ENCODE measurements around the gene GJA3.
A peak's percentile ranks its signal among the peaks of the same experiment; 100 is the strongest.

Gene GJA3

GRCh38 chr13:20190076-20190475 is 29.2 kb upstream of the GJA3 start:
- TF ChIP-seq, protein P1, sequence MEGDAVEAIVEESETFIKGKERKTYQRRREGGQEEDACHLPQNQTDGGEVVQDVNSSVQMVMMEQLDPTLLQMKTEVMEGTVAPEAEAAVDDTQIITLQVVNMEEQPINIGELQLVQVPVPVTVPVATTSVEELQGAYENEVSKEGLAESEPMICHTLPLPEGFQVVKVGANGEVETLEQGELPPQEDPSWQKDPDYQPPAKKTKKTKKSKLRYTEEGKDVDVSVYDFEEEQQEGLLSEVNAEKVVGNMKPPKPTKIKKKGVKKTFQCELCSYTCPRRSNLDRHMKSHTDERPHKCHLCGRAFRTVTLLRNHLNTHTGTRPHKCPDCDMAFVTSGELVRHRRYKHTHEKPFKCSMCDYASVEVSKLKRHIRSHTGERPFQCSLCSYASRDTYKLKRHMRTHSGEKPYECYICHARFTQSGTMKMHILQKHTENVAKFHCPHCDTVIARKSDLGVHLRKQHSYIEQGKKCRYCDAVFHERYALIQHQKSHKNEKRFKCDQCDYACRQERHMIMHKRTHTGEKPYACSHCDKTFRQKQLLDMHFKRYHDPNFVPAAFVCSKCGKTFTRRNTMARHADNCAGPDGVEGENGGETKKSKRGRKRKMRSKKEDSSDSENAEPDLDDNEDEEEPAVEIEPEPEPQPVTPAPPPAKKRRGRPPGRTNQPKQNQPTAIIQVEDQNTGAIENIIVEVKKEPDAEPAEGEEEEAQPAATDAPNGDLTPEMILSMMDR (IDR thresholded peaks at IDR 0.05): no peak
- no peak for TF ChIP-seq ZFX (IDR thresholded peaks at IDR 0.05; ENCODE audit: borderline replicate concordance)
- no peak overlapping the region for H3K27ac ChIP-seq

- TF ChIP-seq ZFX (IDR thresholded peaks at IDR 0.05; ENCODE audit: borderline replicate concordance): no peak
- TF ChIP-seq, protein P1 (IDR thresholded peaks at IDR 0.05): peak; percentile 47
Measured at GRCh38 chr13:20188667-20189553, 28.1 kb upstream of the GJA3 start.

GRCh38 chr13:20186771-20187170 is 25.9 kb upstream of the GJA3 start:
- TF ChIP-seq ZFX (IDR thresholded peaks at IDR 0.05; ENCODE audit: borderline replicate concordance): no peak
- TF ChIP-seq, protein P1 (IDR thresholded peaks at IDR 0.05): no peak
- no peak overlapping the region for H3K27ac ChIP-seq

More at GRCh38 chr13:20188667-20189553, 28.1 kb upstream of the GJA3 start:
- no peak overlapping the region for H3K27ac ChIP-seq

DNA sequence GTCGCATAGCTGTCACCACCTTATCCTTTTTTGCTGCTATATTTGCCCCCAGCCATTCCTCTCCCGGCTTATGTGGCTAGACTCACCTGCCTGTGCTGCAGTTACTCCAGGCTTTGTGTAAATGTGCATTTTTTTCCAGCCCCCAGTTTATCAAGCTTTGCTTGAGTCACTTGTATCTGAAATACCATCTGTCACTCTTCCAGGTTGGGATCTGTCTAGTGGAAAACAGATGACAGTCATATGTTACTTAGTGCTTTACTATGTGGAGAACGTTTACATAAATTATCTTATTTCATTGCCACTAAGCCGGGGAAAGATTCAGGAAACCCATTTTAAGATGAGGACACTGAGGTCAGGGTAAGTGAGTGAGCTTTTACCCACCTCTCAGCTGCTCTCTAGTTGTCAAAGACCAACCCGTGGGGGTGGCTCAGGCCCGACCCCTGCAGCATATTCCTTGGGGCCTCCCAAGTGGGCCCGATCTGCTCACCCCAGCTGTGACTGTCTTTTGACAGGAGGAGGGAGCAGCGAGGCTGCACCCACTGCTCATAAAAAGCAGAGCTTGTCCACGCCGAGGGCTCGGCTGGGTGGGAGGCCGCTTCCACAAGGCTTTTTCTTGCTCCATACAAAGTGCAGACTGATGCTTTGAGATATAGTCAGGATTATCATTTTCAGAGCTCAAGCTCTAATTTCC is 24.7 kb upstream of the GJA3 start:
- no peak for TF ChIP-seq ZFX (IDR thresholded peaks at IDR 0.05; ENCODE audit: borderline replicate concordance)
- TF ChIP-seq, protein P1 (IDR thresholded peaks at IDR 0.05): no peak

GRCh38 chr13:20182231-20182846 is 21.5 kb upstream of the GJA3 start:
- H3K27ac ChIP-seq: no peak overlapping the region
- TF ChIP-seq, protein P1 (IDR thresholded peaks at IDR 0.05): peak; percentile 94
- TF ChIP-seq ZFX (IDR thresholded peaks at IDR 0.05; ENCODE audit: borderline replicate concordance): no peak

More for the DNA sequence above, 24.7 kb upstream of the GJA3 start:
- H3K27ac ChIP-seq: no peak overlapping the region

GRCh38 chr13:20181188-20181587 is 20.3 kb upstream of the GJA3 start:
- H3K27ac ChIP-seq: no peak overlapping the region
- no peak for TF ChIP-seq ZFX (IDR thresholded peaks at IDR 0.05; ENCODE audit: borderline replicate concordance)
- TF ChIP-seq, protein P1 (IDR thresholded peaks at IDR 0.05): no peak
